Effector memory CD8-positive, alpha-beta T cell (primary cell): ENCODE measurements around the gene KIF1A.
"Not testable (repeated sequence)": the region's sequence is repeated elsewhere in the genome, so short reads cannot be mapped to it uniquely, and the experiment has no call there.

Experiments
- ATAC-seq: fragments of 150-1000 bp; cut with Tn5 transposase; replicated peaks from 2 replicates; pipeline ENCODE4 v1.10.0; 2021; ENCODE audit warnings: mild to moderate bottlenecking, moderate library complexity
- DNase-seq, 3 experiments: peaks; one replicate each; pipeline ENCODE4 v3.0.0; 2021
- H3K27ac Mint-ChIP-seq, 2 donors: one replicate each; pipeline ENCODE4 v1.8.0; 2022; ENCODE audit warnings: mild to moderate bottlenecking in 2 of 2, mixed read lengths in 2 of 2, moderate library complexity in 2 of 2
- H3K27me3 Mint-ChIP-seq, 2 donors: one replicate each; pipeline ENCODE4 v1.8.0; 2022; ENCODE audit warnings: mixed read lengths in 2 of 2
- H3K36me3 Mint-ChIP-seq: one replicate; pipeline ENCODE4 v1.8.0; 2022; ENCODE audit warnings: mild to moderate bottlenecking, moderate library complexity, mixed read lengths; ENCODE audit not compliant: insufficient read depth
- H3K4me1 Mint-ChIP-seq, 2 donors: one replicate each; pipeline ENCODE4 v1.8.0; 2022; ENCODE audit warnings: low read depth in 2 of 2, mixed read lengths in 2 of 2
- H3K4me3 Mint-ChIP-seq, 2 donors: one replicate each; pipeline ENCODE4 v1.8.0; 2022; ENCODE audit warnings: mild to moderate bottlenecking in 2 of 2, mixed read lengths in 2 of 2, moderate library complexity in 2 of 2
- H3K9me3 Mint-ChIP-seq, 2 donors: one replicate each; pipeline ENCODE4 v1.8.0; 2022; ENCODE audit warnings: mixed read lengths in 2 of 2

The KIF1A gene

GRCh38 chr2:240708457-240708856 is 111.6 kb downstream of the KIF1A start:
- H3K27ac Mint-ChIP-seq, result no peak overlapping the region

GRCh38 chr2:240707821-240708220 is 112.2 kb downstream of the KIF1A start:
- DNase-seq, result no peak
- Mint-ChIP-seq H3K27me3 (peaks cover 41 to 65% of the 10 kb centered on the region in 2 donors), H3K36me3 (peaks cover 2% of the 10 kb centered on the region), H3K4me1 (peaks cover 10 to 13% of the 10 kb centered on the region in 2 donors), H3K27ac (no peak overlapping the region), H3K4me3 (no peak overlapping the region), H3K9me3 (no peaks in the 10 kb centered on the region)
- no peak for ATAC-seq

More at GRCh38 chr2:240708457-240708856, 111.6 kb downstream of the KIF1A start:
- Mint-ChIP-seq H3K36me3 (no peaks in the 10 kb centered on the region), H3K4me1 (peaks cover 10 to 12% of the 10 kb centered on the region in 2 donors), H3K27me3 (peaks cover 35 to 59% of the 10 kb centered on the region in 2 donors), H3K4me3 (no peak overlapping the region), H3K9me3 (no peaks in the 10 kb centered on the region)
- ATAC-seq (no peak), DNase-seq (no peak)

GRCh38 chr2:240707043-240707756 is 112.8 kb downstream of the KIF1A start:
- ATAC-seq (no peak), DNase-seq (no peak)
- Mint-ChIP-seq H3K4me1 (peaks cover 10 to 13% of the 10 kb centered on the region in 2 donors), H3K27me3 (peaks cover 47 to 71% of the 10 kb centered on the region in 2 donors), H3K9me3 (no peaks in the 10 kb centered on the region), H3K27ac (no peak overlapping the region), H3K36me3 (peaks cover 4% of the 10 kb centered on the region), H3K4me3 (no peak overlapping the region)

DNA sequence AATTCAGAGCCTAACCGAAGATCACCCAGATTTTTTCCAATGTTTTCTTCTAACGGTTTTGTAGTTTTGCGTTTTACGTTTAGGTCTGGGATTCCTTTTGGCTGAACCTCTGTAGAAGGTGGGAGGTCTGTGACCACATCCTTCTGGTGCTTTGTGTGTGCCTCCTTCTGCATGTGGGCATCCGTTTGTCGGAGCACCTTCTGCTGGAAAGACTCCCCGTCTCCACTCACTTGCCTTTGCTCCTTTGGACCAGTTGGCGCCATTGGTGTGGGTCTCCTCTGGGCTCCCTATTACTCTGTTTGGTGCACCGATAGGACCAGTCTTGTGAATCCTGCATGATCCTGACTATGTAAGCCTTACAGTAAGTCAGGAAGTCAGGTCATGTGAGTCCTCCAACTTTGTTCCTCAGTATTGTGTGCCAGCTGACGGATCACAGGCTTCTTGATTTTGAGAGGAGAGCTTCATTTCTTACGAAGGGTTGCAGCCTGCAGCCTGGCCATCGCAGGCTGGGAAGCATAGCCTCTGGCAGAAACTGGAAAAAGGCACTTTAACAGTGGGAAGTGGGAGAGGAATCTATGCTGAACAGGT is 114.7 kb downstream of the KIF1A start:
- Mint-ChIP-seq H3K9me3 (no peaks in the 10 kb centered on the region), H3K36me3 (peaks cover 4% of the 10 kb centered on the region), H3K4me3 (peak overlapping the region; percentile 39 to 49), H3K27me3 (peaks cover 36 to 58% of the 10 kb centered on the region in 2 donors), H3K4me1 (peaks cover 10 to 13% of the 10 kb centered on the region in 2 donors), H3K27ac (no peak overlapping the region)
- ATAC-seq (peak; percentile 32), DNase-seq (no peak)

- Mint-ChIP-seq H3K27ac (no peak overlapping the region), H3K27me3 (peaks cover 36 to 55% of the 10 kb centered on the region in 2 donors), H3K4me3 (peak overlapping the region; percentile 39 to 49), H3K4me1 (peaks cover 10 to 13% of the 10 kb centered on the region in 2 donors), H3K9me3 (no peaks in the 10 kb centered on the region), H3K36me3 (peaks cover 4% of the 10 kb centered on the region)
- ATAC-seq (peak; percentile 79), DNase-seq (no peak)
These were observed 115.4 kb downstream of the KIF1A start for GRCh38 chr2:240704651-240705050.

- Mint-ChIP-seq H3K27ac (no peak overlapping the region), H3K4me1 (peaks cover 10 to 15% of the 10 kb centered on the region in 2 donors), H3K9me3 (no peaks in the 10 kb centered on the region), H3K27me3 (peaks cover 36 to 48% of the 10 kb centered on the region in 2 donors), H3K4me3 (no peak overlapping the region), H3K36me3 (peaks cover 4% of the 10 kb centered on the region)
- DNase-seq (no peak), ATAC-seq (no peak)
These were observed 116.3 kb downstream of the KIF1A start for GRCh38 chr2:240703417-240704341.

GRCh38 chr2:240702640-240703011 is 117.4 kb downstream of the KIF1A start:
- Mint-ChIP-seq H3K27ac (no peak overlapping the region), H3K36me3 (peaks cover 4% of the 10 kb centered on the region), H3K4me3 (no peak overlapping the region), H3K9me3 (no peaks in the 10 kb centered on the region), H3K27me3 (peaks cover 27 to 38% of the 10 kb centered on the region in 2 donors), H3K4me1 (peaks cover 10 to 15% of the 10 kb centered on the region in 2 donors)
- DNase-seq, result no peak
- no peak for ATAC-seq

GRCh38 chr2:240701736-240702639 is 118.0 kb downstream of the KIF1A start:
- Mint-ChIP-seq H3K27ac (no peak overlapping the region), H3K4me1 (peaks cover 10 to 15% of the 10 kb centered on the region in 2 donors), H3K9me3 (no peaks in the 10 kb centered on the region), H3K27me3 (peaks cover 27 to 33% of the 10 kb centered on the region in 2 donors), H3K36me3 (peaks cover 4% of the 10 kb centered on the region), H3K4me3 (no peak overlapping the region)
- ATAC-seq, result no peak
- DNase-seq, result no peak

- peaks cover 10 to 15% of the 10 kb centered on the region in 2 donors for H3K4me1 Mint-ChIP-seq
- ATAC-seq, result no peak
- no peak overlapping the region for H3K4me3 Mint-ChIP-seq
- H3K9me3 Mint-ChIP-seq, result no peaks in the 10 kb centered on the region
- H3K36me3 Mint-ChIP-seq, result peaks cover 4% of the 10 kb centered on the region
- H3K27ac Mint-ChIP-seq, result no peak overlapping the region
- H3K27me3 Mint-ChIP-seq, result peaks cover 27 to 33% of the 10 kb centered on the region in 2 donors
- no peak for DNase-seq
These were observed 118.8 kb downstream of the KIF1A start for GRCh38 chr2:240701091-240701735.

DNA sequence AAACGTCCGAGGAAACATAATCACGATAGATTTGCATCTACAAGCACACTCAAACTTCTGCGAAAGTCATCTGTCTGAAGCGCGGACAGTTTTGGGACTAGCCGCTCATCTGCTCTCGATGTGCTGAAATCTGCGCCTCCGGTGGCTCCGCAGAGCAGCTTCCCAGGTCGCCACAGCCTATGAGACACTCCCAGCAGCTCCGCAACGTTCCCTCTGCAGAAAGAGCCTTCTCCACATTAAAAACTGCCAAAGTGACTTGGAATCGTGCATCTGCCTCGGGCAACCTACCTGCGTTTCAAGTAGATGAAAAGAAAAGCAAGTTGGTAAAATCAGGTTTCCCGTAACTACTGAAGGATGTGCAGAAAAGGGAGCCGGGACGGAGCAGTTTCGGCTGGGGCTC is 119.4 kb downstream of the KIF1A start:
- peaks cover 26 to 29% of the 10 kb centered on the region in 2 donors for H3K27me3 Mint-ChIP-seq
- not testable (repeated sequence) for H3K9me3 Mint-ChIP-seq, H3K4me3 Mint-ChIP-seq, DNase-seq, ATAC-seq, H3K36me3 Mint-ChIP-seq, H3K27ac Mint-ChIP-seq
- H3K4me1 Mint-ChIP-seq, result peaks cover 10 to 14% of the 10 kb centered on the region in 2 donors

GRCh38 chr2:240699835-240700234 is 120.2 kb downstream of the KIF1A start:
- peaks cover 18 to 21% of the 10 kb centered on the region in 2 donors for H3K27me3 Mint-ChIP-seq
- ATAC-seq, H3K36me3 Mint-ChIP-seq, H3K9me3 Mint-ChIP-seq, H3K4me1 Mint-ChIP-seq, H3K4me3 Mint-ChIP-seq, DNase-seq, H3K27ac Mint-ChIP-seq: not testable (repeated sequence)

DNA sequence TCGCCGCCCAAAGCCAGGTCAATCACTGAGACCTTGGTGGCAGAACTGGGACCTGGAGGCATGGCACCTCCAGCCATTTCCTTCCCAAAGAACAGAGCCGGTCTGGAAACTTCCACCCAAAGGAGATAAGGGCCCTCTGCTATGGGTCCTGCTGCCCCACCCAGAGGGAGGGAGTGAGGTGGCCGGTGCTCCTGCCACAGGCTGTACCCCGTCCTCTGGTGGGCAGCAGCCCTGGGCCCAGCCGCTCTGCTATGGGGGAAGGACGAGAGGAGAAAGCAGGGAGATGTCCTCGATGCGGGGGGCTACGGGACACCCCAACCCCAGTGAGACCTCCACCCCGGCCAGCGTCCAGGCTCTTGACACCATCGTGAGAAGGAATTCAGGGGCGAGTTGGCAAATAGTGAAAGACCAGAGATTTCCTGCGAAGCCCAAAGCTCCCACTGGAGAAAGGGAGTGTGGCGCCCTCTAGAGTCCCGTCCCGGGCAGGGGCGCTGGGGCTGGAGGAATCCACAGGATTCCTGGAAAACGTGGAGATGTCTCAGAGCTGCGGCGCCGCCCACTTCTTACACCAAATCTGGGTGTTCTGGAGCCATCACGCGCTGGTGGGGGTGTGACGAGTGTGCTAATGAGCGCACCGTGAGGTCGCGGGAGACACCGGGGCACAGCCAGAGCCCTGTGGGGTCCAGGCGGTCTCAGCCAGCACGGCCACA is 121.0 kb downstream of the KIF1A start:
- peak; percentile 37 for ATAC-seq
- DNase-seq, H3K4me3 Mint-ChIP-seq, H3K9me3 Mint-ChIP-seq, H3K27ac Mint-ChIP-seq, H3K36me3 Mint-ChIP-seq, H3K4me1 Mint-ChIP-seq: not testable (repeated sequence)
- peaks cover 14 to 16% of the 10 kb centered on the region in 2 donors for H3K27me3 Mint-ChIP-seq
